Measurements from ENCODE around the gene MRPL10. TPM values are rescaled to one million over a fixed set of nuclear protein-coding genes. Genes with fewer than 3 reads are reported as not detected.

Gene MRPL10
- total RNA-seq, 6 experiments from 2014 or later: 39.4 to 48.0 (median 43.7) TPM

DNA sequence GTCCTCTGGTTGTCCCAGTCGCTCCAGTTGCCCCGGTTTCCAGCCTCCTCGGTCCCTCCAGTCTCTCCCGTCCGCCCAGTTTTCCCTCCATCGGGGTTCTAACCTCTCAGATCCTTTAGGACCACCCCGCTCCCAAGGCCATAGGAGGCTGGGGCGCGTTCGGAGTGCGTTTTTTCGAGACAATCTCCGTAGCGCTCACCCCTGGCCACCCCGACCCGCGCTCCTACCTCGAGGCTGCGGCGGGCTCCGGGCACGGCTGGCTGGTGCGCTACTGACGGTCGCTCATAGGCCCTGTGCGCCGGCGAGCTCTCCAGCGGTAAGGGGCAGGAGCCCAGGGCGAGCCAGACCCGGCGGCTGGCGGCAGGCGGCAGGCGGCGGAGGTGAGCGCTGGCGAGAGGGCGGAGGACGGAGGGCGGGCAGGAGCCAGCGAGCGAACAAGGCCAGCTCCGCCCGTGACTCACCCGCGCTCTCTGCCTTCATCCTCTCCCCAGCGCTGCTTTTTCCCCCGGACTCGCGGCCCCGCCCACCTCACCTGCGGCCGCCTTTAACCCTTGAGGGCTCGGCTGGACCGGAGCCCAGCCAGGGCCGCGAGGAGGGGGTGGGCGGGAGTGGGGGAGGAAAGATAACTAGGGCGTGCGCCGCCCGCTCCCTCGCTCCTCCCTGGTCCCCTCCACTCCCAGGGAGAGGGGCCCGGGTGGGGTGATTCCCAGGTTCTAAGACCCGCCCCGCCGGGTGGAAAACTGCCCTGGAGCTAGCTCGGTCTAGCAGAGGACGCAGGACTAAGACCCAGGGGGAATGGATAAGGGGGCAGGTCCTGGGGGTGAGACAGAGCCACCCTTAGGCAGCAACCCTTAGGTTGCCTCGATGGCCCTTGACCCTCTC, 19.6 kb upstream of the MRPL10 start, which contains the start of gene SP6:
Gene SP6 (minus strand): TSS at position 472 of the 882 bp plus-strand sequence. CDS start 2,734 bp downstream, outside the sequence.
- Mint-ChIP-seq H3K36me3 (ENCODE audit: low read depth) (no peaks in the 10 kb centered on the region), H3K9me3 (no peaks in the 10 kb centered on the region), H3K4me1 (ENCODE audit: low read depth) (peaks cover 30% of the 10 kb centered on the region), H3K27ac (peak within 1 kb of the TSS; percentile 36; the same call in 1 of the 2 replicates), H3K4me3 (peak within 1 kb of the TSS; percentile 85), H3K27me3 (ENCODE audit: insufficient read depth) (peaks cover 42% of the 10 kb centered on the region)
- TF ChIP-seq, protein P1, sequence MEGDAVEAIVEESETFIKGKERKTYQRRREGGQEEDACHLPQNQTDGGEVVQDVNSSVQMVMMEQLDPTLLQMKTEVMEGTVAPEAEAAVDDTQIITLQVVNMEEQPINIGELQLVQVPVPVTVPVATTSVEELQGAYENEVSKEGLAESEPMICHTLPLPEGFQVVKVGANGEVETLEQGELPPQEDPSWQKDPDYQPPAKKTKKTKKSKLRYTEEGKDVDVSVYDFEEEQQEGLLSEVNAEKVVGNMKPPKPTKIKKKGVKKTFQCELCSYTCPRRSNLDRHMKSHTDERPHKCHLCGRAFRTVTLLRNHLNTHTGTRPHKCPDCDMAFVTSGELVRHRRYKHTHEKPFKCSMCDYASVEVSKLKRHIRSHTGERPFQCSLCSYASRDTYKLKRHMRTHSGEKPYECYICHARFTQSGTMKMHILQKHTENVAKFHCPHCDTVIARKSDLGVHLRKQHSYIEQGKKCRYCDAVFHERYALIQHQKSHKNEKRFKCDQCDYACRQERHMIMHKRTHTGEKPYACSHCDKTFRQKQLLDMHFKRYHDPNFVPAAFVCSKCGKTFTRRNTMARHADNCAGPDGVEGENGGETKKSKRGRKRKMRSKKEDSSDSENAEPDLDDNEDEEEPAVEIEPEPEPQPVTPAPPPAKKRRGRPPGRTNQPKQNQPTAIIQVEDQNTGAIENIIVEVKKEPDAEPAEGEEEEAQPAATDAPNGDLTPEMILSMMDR (IDR thresholded peaks at IDR 0.05): peak; percentile 52
- DNase-seq: peak; percentile 50

DNA sequence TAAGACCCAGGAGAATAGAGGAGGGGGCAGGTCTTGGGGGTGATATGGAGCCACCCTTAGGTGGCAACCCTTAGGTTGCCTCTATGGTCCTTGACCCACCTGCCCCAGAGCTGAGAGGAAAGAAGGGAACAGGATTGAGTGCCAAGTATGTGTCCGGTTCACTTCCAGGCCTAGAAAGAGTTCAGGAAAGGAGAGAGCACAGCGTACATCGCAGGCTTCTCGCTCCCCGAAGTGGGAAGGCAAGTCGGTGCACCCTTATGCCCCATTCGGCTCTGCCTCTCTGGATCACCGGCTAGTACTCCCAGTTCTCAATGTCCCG, 19.0 kb upstream of the MRPL10 start:
- Mint-ChIP-seq H3K9me3 (no peaks in the 10 kb centered on the region), H3K27me3 (ENCODE audit: insufficient read depth) (peaks cover 38% of the 10 kb centered on the region), H3K4me3 (peak overlapping the region; percentile 85), H3K27ac (peak overlapping the region; percentile 36; the same call in 1 of the 2 replicates), H3K36me3 (ENCODE audit: low read depth) (no peaks in the 10 kb centered on the region), H3K4me1 (ENCODE audit: low read depth) (peaks cover 24% of the 10 kb centered on the region)
- TF ChIP-seq, protein P1 (IDR thresholded peaks at IDR 0.05): no peak
- no peak for DNase-seq

DNA sequence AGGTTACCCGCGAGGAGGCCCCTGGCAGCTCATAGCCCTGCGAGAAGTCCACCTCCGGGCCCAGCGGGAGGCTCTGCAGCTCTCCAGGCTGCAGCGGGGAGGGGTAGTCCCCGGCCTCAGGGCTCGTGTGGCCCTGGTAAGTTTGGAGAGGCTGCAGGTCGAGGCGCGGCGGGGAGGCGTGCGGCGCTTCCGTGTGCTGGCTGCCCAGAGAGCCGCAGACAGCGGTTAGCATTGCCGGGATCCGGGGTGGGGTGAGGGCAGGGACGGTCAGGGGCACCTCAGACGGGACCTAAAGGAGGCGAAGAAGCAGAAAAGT, 16.8 kb upstream of the MRPL10 start:
- H3K27ac Mint-ChIP-seq: no peak overlapping the region
- no peak for DNase-seq
- no peaks in the 10 kb centered on the region for H3K36me3 Mint-ChIP-seq (ENCODE audit: low read depth)
- H3K4me1 Mint-ChIP-seq (ENCODE audit: low read depth): peaks cover 40% of the 10 kb centered on the region
- H3K4me3 Mint-ChIP-seq: no peak overlapping the region
- TF ChIP-seq, protein P1 (IDR thresholded peaks at IDR 0.05): no peak
- peaks cover 16% of the 10 kb centered on the region for H3K27me3 Mint-ChIP-seq (ENCODE audit: insufficient read depth)
- no peaks in the 10 kb centered on the region for H3K9me3 Mint-ChIP-seq

DNA sequence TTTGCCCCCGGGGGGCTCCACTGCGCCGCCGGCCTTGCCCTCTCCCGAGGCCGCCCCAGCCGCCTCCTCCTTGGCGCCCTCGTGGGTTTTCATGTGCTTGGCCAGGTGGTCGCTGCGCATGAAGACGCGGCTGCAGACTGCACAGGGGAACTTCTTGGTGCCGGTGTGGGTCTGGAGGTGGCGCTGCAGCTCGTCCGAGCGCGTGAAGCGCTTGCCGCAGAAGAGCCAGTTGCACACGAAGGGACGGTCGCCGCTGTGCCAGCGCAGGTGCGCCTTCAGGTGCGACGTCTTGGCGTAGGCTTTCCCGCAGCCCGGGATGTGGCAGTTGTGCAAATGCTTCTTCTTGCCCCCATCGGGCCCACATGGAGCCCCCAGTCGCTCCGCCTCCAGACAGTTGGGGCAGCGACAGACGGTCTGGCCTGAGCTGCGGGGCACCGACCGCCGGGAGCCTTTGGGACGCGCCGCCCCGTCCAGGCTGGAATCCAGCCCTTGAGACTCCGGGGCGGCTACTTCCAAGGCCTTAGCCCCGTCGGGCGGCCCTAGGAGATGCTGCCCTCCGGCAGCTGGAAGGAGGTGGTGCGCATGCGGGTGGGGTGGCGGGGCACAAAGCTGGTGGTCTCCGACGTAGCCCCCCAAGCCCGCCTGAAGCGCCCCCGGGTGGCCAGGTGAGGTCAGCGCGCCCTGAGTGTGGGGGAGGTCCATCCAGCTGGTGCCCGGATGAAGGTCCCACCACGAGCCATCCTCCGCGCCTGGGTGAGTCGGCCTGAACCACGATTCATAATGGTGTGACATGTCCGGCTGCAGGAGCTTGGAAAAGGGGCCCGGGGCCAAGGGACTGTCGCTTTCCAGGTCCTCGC, 16.2 kb upstream of the MRPL10 start:
- no peak overlapping the region for H3K27ac Mint-ChIP-seq

GRCh38 chr17:47846716-47847340, 15.5 kb upstream of the MRPL10 start:
- peaks cover 3% of the 10 kb centered on the region for H3K27me3 Mint-ChIP-seq (ENCODE audit: insufficient read depth)
- H3K36me3 Mint-ChIP-seq (ENCODE audit: low read depth): no peaks in the 10 kb centered on the region
- TF ChIP-seq, protein P1 (IDR thresholded peaks at IDR 0.05): no peak
- H3K27ac Mint-ChIP-seq: no peak overlapping the region
- no peak for DNase-seq
- H3K9me3 Mint-ChIP-seq: no peaks in the 10 kb centered on the region
- H3K4me1 Mint-ChIP-seq (ENCODE audit: low read depth): peaks cover 37% of the 10 kb centered on the region
- H3K4me3 Mint-ChIP-seq: no peak overlapping the region

More for the DNA sequence above, 16.2 kb upstream of the MRPL10 start:
- peaks cover 44% of the 10 kb centered on the region for H3K4me1 Mint-ChIP-seq (ENCODE audit: low read depth)
- no peaks in the 10 kb centered on the region for H3K36me3 Mint-ChIP-seq (ENCODE audit: low read depth)
- TF ChIP-seq, protein P1 (IDR thresholded peaks at IDR 0.05): peak; percentile 35
- H3K4me3 Mint-ChIP-seq: no peak overlapping the region
- DNase-seq: no peak
- H3K9me3 Mint-ChIP-seq: no peaks in the 10 kb centered on the region
- peaks cover 10% of the 10 kb centered on the region for H3K27me3 Mint-ChIP-seq (ENCODE audit: insufficient read depth)
